Measurements from ENCODE around the gene MYO16.

- TF ChIP-seq CTCF (IDR thresholded peaks at IDR 0.05): no peak
- TF ChIP-seq POLR2A (IDR thresholded peaks at IDR 0.05): no peak
Observed at GRCh38 chr13:109114991-109115390, 485.6 kb downstream of the MYO16 start.
